BLaER1 treated with 17β-estradiol and CSF1 and Interleukin-3, amounts not matched to agents 10 nM and 100 nM (cell line): ENCODE results near the gene STMN3.
"Not testable (repeated sequence)": the region's sequence is repeated elsewhere in the genome, so short reads cannot be mapped to it uniquely, and the experiment has no call there.

Experiments used
- H3K27ac ChIP-seq, 11 experiments: shearing (Covaris generic); formaldehyde crosslinking; 2 replicates each; pipeline ENCODE4 v1.8.1; 2022
- H3K27me3 ChIP-seq, 11 experiments: shearing (Covaris generic); formaldehyde crosslinking; 2 replicates each; pipeline ENCODE4 v1.8.1; 2022
- H3K36me3 ChIP-seq, 11 experiments: shearing (Covaris generic); formaldehyde crosslinking; 2 replicates each; pipeline ENCODE4 v1.8.1; 2022
- H3K4me1 ChIP-seq, 10 experiments: shearing (Covaris generic); formaldehyde crosslinking; 2 replicates each; pipeline ENCODE4 v1.8.1; 2022
- H3K4me2 ChIP-seq, 11 experiments: shearing (Covaris generic); formaldehyde crosslinking; 2 replicates each; pipeline ENCODE4 v1.8.1; 2022
- H3K4me3 ChIP-seq, 10 experiments: shearing (Covaris generic); formaldehyde crosslinking; 2 replicates each; pipeline ENCODE4 v1.8.1; 2022
- H3K9ac ChIP-seq, 11 experiments: shearing (Covaris generic); formaldehyde crosslinking; 2 replicates each; pipeline ENCODE4 v1.8.1; 2022
- H3K9me3 ChIP-seq, 11 experiments: shearing (Covaris generic); formaldehyde crosslinking; replicated peaks in 1 of 11; 2 replicates each; pipeline ENCODE4 v1.8.1; 2022
- H4K20me1 ChIP-seq, 11 experiments: shearing (Covaris generic); formaldehyde crosslinking; 2 replicates each; pipeline ENCODE4 v1.8.1; 2022
- Cebpa-rat ChIP-seq, 11 experiments: shearing (Covaris generic); IDR thresholded peaks; 2 replicates each; pipeline ENCODE4 v1.8.1; 2022

The STMN3 gene

DNA sequence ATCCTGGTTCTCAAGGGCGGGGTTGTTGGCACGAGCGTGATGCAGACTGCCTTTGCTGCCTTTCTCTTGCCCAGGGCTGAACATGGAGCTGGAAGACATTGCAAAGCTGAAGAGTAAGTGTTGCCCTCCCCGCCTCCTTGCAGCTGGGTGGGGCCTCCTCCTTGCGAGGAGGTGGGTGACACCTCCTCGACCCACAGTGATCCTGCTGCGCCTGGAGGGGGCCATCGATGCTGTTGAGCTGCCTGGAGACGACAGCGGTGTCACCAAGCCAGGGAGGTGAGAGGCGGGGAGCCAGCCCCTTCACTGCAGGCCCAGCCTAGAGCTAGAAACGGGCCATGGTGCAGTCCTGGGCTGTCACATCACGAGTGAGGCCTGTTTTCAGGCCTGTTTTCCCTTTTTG is 24.8 kb upstream of the STMN3 start:
- H3K4me2 ChIP-seq, result no peak overlapping the region
- H3K4me1 ChIP-seq, result peaks cover 0 to 12% (median 5%) of the 10 kb centered on the region in 10 experiments; a peak in 9 of 20 replicates
- no peak overlapping the region for H3K27ac ChIP-seq
- no peak overlapping the region for H3K9ac ChIP-seq
- H3K9me3 ChIP-seq, result no peaks in the 10 kb centered on the region
- TF ChIP-seq Cebpa-rat (IDR thresholded peaks at IDR 0.05), result no peak
- H3K4me3 ChIP-seq, result no peak overlapping the region
- H4K20me1 ChIP-seq, result peaks cover 0 to 57% (median 0%) of the 10 kb centered on the region in 11 experiments; a peak in 6 of 22 replicates
- no peaks in the 10 kb centered on the region for H3K27me3 ChIP-seq
- peaks cover 50 to 98% (median 74%) of the 10 kb centered on the region in 11 experiments for H3K36me3 ChIP-seq

DNA sequence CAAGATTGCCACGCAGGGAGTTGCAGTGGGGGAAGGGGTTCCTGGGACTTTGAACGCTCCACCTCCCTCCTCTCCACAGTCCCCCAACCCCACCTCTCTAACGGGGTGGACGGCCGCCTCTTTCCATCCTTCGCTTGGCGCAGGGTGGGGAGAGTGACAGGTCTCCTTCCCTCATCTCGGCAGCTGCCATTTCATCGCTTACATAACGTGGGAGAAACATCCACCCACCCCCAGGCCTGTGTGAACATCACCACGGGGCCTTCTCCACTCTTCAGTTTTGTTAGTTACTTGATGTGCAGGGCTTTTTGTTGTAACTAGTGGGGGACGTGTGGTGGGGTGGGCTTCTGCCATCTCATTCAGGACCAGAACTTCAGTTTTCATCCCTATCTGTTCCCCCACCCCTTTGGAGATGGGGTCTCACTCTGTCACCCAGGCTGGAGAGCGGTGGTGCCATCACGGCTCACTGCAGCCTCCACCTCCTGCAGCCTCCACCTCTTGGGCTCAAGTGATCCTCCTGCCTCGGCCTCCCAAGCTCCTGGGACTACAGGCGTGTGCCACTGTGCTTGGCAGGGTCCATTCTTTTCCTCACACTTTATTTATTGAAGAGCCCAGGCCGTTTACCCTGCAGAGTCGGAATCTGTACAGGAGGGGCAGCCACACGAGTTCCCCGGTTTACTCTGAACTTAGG is 22.6 kb upstream of the STMN3 start:
- Histone ChIP-seq H3K4me2 (no peak overlapping the region), H3K9me3 (no peaks in the 10 kb centered on the region), H3K36me3 (peaks cover 59 to 94% (median 79%) of the 10 kb centered on the region in 11 experiments), H3K4me3 (no peak overlapping the region), H4K20me1 (peaks cover 0 to 38% (median 0%) of the 10 kb centered on the region in 11 experiments; a peak in 4 of 22 replicates), H3K9ac (no peak overlapping the region), H3K27me3 (no peaks in the 10 kb centered on the region), H3K27ac (no peak overlapping the region), H3K4me1 (no peaks in the 10 kb centered on the region)
- no peak for TF ChIP-seq Cebpa-rat (IDR thresholded peaks at IDR 0.05)

DNA sequence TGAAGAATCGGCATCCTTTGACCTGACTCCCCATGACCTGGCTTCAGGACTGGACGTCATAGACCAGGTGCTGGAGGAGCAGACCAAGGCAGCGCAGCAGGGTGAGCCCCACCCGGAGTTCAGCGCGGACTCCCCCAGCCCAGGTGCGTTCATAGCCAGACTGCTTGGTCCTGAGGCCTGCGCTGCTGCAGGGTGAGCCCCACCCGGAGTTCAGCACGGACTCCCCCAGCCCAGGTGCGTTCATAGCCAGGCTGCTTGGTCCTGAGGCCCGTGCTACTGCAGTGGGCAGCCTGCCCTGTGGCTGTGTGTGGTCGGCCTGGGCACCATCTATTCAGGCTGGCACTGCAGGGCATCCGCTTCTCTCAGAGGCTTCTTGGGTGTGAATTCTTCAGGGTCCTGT is 20.7 kb upstream of the STMN3 start:
- H3K4me2 ChIP-seq, result no peak overlapping the region
- H3K9me3 ChIP-seq, result no peaks in the 10 kb centered on the region
- H4K20me1 ChIP-seq, result peaks cover 0 to 19% (median 0%) of the 10 kb centered on the region in 11 experiments; a peak in 4 of 22 replicates
- no peaks in the 10 kb centered on the region for H3K4me1 ChIP-seq
- no peak overlapping the region for H3K9ac ChIP-seq
- H3K27me3 ChIP-seq, result no peaks in the 10 kb centered on the region
- H3K36me3 ChIP-seq, result peaks cover 57 to 87% (median 74%) of the 10 kb centered on the region in 11 experiments
- no peak overlapping the region for H3K27ac ChIP-seq
- no peak overlapping the region for H3K4me3 ChIP-seq
- TF ChIP-seq Cebpa-rat (IDR thresholded peaks at IDR 0.05), result no peak

DNA sequence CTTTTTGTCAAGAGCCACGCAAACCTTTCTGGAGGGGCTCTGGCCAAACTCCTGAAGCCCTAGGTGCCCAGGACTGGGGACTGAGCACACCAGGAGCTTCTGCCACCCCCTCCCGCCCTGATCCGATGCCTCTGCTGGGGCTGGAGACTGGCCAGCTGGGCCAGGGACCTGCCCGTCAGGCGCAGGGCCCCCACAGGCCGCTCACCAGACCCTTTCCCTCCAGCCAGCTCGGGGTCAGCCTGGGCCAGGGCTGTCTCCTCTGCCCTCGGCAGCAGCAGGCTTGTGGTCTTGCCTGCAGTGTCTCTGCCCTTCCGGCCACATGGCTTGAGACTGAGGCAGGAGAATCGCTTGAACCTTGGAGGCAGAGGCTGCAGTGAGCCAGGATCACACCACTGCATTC is 19.4 kb upstream of the STMN3 start:
- Histone ChIP-seq H4K20me1 (peaks cover 0 to 13% (median 0%) of the 10 kb centered on the region in 11 experiments; a peak in 3 of 22 replicates), H3K27me3 (no peaks in the 10 kb centered on the region), H3K4me1 (no peaks in the 10 kb centered on the region), H3K36me3 (peaks cover 58 to 87% (median 77%) of the 10 kb centered on the region in 11 experiments), H3K27ac (no peak overlapping the region), H3K4me3 (no peak overlapping the region), H3K9me3 (no peaks in the 10 kb centered on the region), H3K9ac (no peak overlapping the region), H3K4me2 (no peak overlapping the region)
- no peak for TF ChIP-seq Cebpa-rat (IDR thresholded peaks at IDR 0.05)

DNA sequence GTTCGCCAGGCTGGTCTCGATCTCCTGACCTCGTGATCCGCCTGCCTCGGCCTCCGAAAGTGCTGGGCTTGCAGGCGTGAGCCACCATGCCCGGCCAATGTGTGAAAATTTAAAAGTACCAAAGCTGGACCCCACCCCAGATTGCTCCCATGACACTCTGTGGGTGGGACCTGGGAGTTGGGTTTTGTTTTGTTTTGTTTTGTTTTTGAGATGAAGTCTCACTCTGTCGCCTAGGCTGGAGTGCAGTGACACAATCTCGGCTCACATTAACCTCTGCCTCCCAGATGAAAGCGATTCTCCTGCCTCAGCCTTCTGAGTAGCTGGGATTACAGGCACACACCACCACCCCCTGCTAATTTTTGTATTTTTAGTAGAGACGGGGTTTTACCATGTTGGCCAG is 18.5 kb upstream of the STMN3 start:
- not testable (repeated sequence) for H3K9ac ChIP-seq, H3K4me2 ChIP-seq, H3K27ac ChIP-seq, H3K4me1 ChIP-seq, H3K4me3 ChIP-seq, H3K27me3 ChIP-seq, H3K9me3 ChIP-seq
- peaks cover 0 to 18% (median 0%) of the 10 kb centered on the region in 11 experiments; a peak in 3 of 22 replicates for H4K20me1 ChIP-seq
- peaks cover 65 to 89% (median 78%) of the 10 kb centered on the region in 11 experiments for H3K36me3 ChIP-seq

DNA sequence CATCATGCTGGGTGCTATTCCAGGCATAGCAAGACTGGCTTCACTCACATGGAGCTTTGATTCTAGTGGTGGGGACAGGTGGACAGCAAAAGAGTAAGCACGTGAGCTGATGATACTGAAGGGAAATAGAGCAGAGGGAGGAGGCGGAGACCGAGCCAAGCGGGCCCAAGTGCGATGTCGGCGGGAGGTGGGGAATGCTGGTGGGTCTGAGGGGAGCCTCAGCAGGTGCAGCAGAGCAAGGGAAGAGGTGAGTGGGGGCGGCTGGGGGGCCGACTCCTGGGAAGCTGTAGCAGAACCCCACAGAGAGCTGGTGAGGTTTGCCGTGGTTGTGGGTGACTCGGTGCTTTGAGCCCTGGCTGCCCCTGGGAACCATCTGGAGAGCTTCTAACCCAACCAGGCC is 15.1 kb upstream of the STMN3 start:
- Histone ChIP-seq H3K27me3 (no peaks in the 10 kb centered on the region), H3K4me3 (no peak overlapping the region), H3K4me1 (0 out of 20 replicates have a peak, but pooled peaks cover 0 to 5% (median 0%) of the 10 kb centered on the region in 10 experiments), H3K27ac (no peak overlapping the region), H3K9me3 (no peaks in the 10 kb centered on the region), H3K4me2 (no peak overlapping the region), H3K36me3 (peaks cover 67 to 89% (median 79%) of the 10 kb centered on the region in 11 experiments), H3K9ac (0 out of 22 replicates have a peak overlapping the region, but pooled peaks of 1 of the 11 experiments have one; percentile 7), H4K20me1 (peaks cover 0 to 37% (median 14%) of the 10 kb centered on the region in 11 experiments; a peak in 12 of 22 replicates)
- no peak for TF ChIP-seq Cebpa-rat (IDR thresholded peaks at IDR 0.05)

DNA sequence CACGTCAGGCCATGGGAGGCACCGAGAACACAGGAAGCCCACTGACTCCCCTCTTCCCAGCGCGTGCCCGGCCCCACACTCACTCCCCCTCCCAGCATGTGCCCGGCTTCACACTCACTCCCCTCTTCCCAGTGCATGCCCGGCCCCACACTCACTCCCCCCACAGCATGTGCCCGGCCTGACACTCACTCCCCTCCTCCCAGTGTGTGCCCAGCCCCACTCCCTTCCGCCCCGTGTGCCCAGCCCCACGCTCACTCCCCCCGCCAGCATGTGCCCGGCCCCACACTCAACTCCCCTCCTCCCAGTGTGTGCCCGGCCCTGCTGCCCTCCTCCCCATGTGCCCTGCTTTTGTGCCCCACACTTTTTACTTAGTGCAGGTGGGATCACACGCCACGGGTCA is 14.6 kb upstream of the STMN3 start:
- no peak for TF ChIP-seq Cebpa-rat (IDR thresholded peaks at IDR 0.05)
- Histone ChIP-seq H4K20me1 (peaks cover 0 to 42% (median 14%) of the 10 kb centered on the region in 11 experiments; a peak in 12 of 22 replicates), H3K4me2 (no peak overlapping the region), H3K27me3 (no peaks in the 10 kb centered on the region), H3K9me3 (no peaks in the 10 kb centered on the region), H3K36me3 (peaks cover 69 to 89% (median 81%) of the 10 kb centered on the region in 11 experiments), H3K9ac (no peak overlapping the region; a peak in 1 of 22 replicates), H3K27ac (no peak overlapping the region), H3K4me1 (0 out of 20 replicates have a peak, but pooled peaks cover 0 to 5% (median 0%) of the 10 kb centered on the region in 10 experiments), H3K4me3 (no peak overlapping the region)

DNA sequence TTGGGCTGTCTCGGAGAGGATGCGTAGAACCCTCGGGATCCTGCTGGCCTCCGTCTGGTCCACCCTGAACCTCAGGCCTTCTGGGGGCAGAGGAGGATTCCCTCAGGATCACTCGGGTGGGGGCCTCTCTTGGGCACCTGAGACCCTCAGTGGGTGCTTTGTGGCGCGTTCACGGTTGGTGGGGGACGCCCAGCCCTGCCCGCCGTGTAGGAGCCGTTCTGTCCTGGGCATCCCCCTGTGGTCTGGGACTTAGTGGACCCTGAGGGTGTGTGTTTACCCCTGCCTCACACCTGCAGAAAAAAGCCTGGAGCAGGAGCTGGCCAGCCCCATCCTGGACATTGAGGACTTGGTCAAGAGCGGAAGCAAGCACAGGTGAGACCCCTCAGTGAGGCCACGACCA is 12.5 kb upstream of the STMN3 start:
- H3K4me3 ChIP-seq, result no peak overlapping the region
- H3K36me3 ChIP-seq, result peaks cover 81 to 93% (median 88%) of the 10 kb centered on the region in 11 experiments
- no peaks in the 10 kb centered on the region for H3K9me3 ChIP-seq
- H3K9ac ChIP-seq, result peak overlapping the region in 1 of 11 experiments; percentile 30; a peak in 2 of 22 replicates
- no peak overlapping the region for H3K27ac ChIP-seq
- TF ChIP-seq Cebpa-rat (IDR thresholded peaks at IDR 0.05), result no peak
- peaks cover 0 to 62% (median 15%) of the 10 kb centered on the region in 11 experiments; a peak in 12 of 22 replicates for H4K20me1 ChIP-seq
- no peaks in the 10 kb centered on the region for H3K27me3 ChIP-seq
- 0 out of 20 replicates have a peak, but pooled peaks cover 0 to 5% (median 0%) of the 10 kb centered on the region in 10 experiments for H3K4me1 ChIP-seq
- no peak overlapping the region for H3K4me2 ChIP-seq

DNA sequence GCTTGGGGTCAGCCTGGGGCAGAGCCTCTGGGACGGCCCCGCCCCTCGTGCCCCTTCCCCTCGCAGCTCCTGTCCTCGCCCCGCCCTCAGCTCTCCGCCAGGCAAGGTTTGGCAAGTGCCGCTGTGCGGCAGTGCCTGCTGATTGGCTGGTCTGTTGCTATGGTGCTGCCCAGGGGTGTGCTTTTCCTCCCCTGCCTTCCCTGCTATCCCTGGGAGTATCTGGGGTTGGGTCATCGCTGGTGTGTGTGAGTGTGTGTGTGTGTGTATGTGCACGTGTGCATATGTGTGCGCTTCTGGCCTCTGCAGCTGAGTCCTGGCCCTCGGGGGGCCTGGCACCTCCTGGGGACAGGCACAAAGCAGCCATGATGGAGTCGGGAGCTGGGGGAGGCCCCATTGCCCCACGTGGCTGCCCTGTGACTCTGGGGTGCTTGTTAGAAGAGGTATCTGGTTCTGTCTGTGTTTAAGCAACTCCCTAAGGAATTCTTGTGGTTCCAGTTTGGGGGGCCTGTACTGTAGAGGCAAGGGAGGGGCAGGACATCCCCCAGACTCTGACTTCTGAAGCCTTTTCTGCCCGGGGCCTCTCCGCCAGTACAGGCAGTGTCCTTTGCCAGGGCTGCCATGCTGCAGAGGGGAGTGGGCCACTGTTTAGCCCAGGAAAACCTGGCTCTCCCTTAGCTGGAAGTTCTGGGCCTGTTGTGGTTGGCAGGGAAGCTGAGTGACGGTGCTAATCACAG is 11.8 kb upstream of the STMN3 start:
- TF ChIP-seq Cebpa-rat (IDR thresholded peaks at IDR 0.05), result no peak
- no peak overlapping the region for H3K4me2 ChIP-seq
- H3K9ac ChIP-seq, result peak overlapping the region in 3 of 11 experiments; percentile 29 to 41 (median 30); a peak in 5 of 22 replicates
- H3K4me1 ChIP-seq, result peaks cover 0 to 5% (median 0%) of the 10 kb centered on the region in 10 experiments; a peak in 1 of 20 replicates
- H3K27me3 ChIP-seq, result no peaks in the 10 kb centered on the region
- H3K9me3 ChIP-seq, result no peaks in the 10 kb centered on the region
- no peak overlapping the region for H3K27ac ChIP-seq
- peaks cover 0 to 64% (median 15%) of the 10 kb centered on the region in 11 experiments; a peak in 12 of 22 replicates for H4K20me1 ChIP-seq
- H3K36me3 ChIP-seq, result peaks cover 83 to 94% (median 89%) of the 10 kb centered on the region in 11 experiments
- no peak overlapping the region for H3K4me3 ChIP-seq
